GM21786 (cell line): ENCODE results near the gene ZNF446.
"Not testable (repeated sequence)": the region's sequence is repeated elsewhere in the genome, so short reads cannot be mapped to it uniquely, and the experiment has no call there.

Source experiments
- ATAC-seq: cut with Tn5 transposase; IDR thresholded peaks from one replicate; pipeline ENCODE4 v1.9.1; 2021; ENCODE audit not compliant: unreplicated experiment

ZNF446 gene

GRCh38 chr19:58498316-58499020 lies 22.3 kb downstream of the ZNF446 start:
- no peak for ATAC-seq

- ATAC-seq: peak; percentile 93
Observed at GRCh38 chr19:58499021-58499927, 23.1 kb downstream of the ZNF446 start.

- ATAC-seq: no peak
Observed at GRCh38 chr19:58500242-58500641, 24.1 kb downstream of the ZNF446 start.

- ATAC-seq: not testable (repeated sequence)
Observed at GRCh38 chr19:58507602-58508223, 31.6 kb downstream of the ZNF446 start.

GRCh38 chr19:58509731-58510083 lies 33.6 kb downstream of the ZNF446 start:
- ATAC-seq: no peak

GRCh38 chr19:58510084-58510862 lies 34.1 kb downstream of the ZNF446 start:
- ATAC-seq: no peak

- no peak for ATAC-seq
Observed at GRCh38 chr19:58511353-58512208, 35.4 kb downstream of the ZNF446 start, which contains the start of gene SLC27A5. Gene SLC27A5, minus strand, starts transcription at chr19:58511992. Its CDS starts 37 bp downstream, at chr19:58511955.

- ATAC-seq: no peak
Observed at GRCh38 chr19:58513213-58513693, 37.1 kb downstream of the ZNF446 start.

GRCh38 chr19:58513694-58514563 lies 37.8 kb downstream of the ZNF446 start:
- peak; percentile 71 for ATAC-seq

GRCh38 chr19:58514564-58515022 lies 38.4 kb downstream of the ZNF446 start:
- no peak for ATAC-seq

GRCh38 chr19:58515259-58515658 lies 39.1 kb downstream of the ZNF446 start:
- no peak for ATAC-seq

- no peak for ATAC-seq
Observed at GRCh38 chr19:58516246-58516836, 40.2 kb downstream of the ZNF446 start.

GRCh38 chr19:58516964-58517833 lies 41.0 kb downstream of the ZNF446 start:
- ATAC-seq: no peak

GRCh38 chr19:58518256-58519086 lies 42.3 kb downstream of the ZNF446 start:
- no peak for ATAC-seq

GRCh38 chr19:58519087-58519354 lies 42.9 kb downstream of the ZNF446 start:
- ATAC-seq: peak; percentile 4

GRCh38 chr19:58519355-58520256 lies 43.5 kb downstream of the ZNF446 start, which contains the start of gene ZBTB45:
Gene ZBTB45, minus strand, starts transcription at chr19:58519810. Its CDS starts 2,137 bp downstream, at chr19:58517673.
- peak; percentile 73 for ATAC-seq
